K562 (cell line): ENCODE data around the gene TCIRG1. TPM values are rescaled to one million over a fixed set of nuclear protein-coding genes. Genes with fewer than 3 reads are reported as not detected.

Source experiments
- ATAC-seq: fragments of 200-7000 bp; cut with Tn5 transposase; 3 replicates; pipeline ENCODE4 v1.9.1; 2020; ENCODE audit warnings: moderate library complexity
- BruUV-seq: library from RNA; stranded (reverse); fragments of 400-500 nt; replicated peaks from 2 replicates; lab custom pipeline; 2021; lab: Mats Ljungman, UMichigan
- CTCF ChIA-PET: fragments of 300-600 bp; formaldehyde crosslinking; extraction: SDS; loops from one replicate; lab custom pipeline; 2021; ENCODE audit warnings: low intra/inter-chr PET ratio; lab: Yijun Ruan, JAX
- POLR2A ChIA-PET: fragments of 300-600, 350-650 bp; sonication (Branson Sonifier 250); formaldehyde crosslinking; extraction: SDS; loops from one replicate; lab custom pipeline; 2021; ENCODE audit warnings: antibody characterized with exemption, inconsistent platforms; lab: Yijun Ruan, JAX
- DNase-seq, 4 experiments: peaks; one replicate each; pipeline versions ENCODE4 v3.0.0 to v3.0.0-alpha.2; 2011 to 2018; ENCODE audit warnings: low spot score in 3 of 4, mixed read lengths in 3 of 4; ENCODE audit errors: extremely low read depth in 1 of 4
- FAIRE-seq: peaks from 2 replicates; lab custom pipeline; 2011; peaks lifted over from hg19 to GRCh38; lab: Jason Lieb, UNC
- H2AFZ ChIP-seq: 2 replicates; pipeline ENCODE4 v1.6.0; 2011; ENCODE audit warnings: low read depth, low read length, control low read depth, inconsistent platforms
- H3K27ac ChIP-seq: fragments of 200-600 bp; 3 replicates; pipeline ENCODE4 v1.8.0; 2011; ENCODE audit warnings: low read depth, mild to moderate bottlenecking, control low read depth, inconsistent platforms, low read length, moderate library complexity, mixed read lengths; ENCODE audit errors: extremely low read depth
- H3K27me3 ChIP-seq, 2 experiments: fragments of 300-600 bp in 1 of 2; 2 replicates in 1 of 2; 3 replicates in 1 of 2; pipeline versions ENCODE4 v1.6.0 to v1.8.0; 2011; ENCODE audit warnings: inconsistent platforms in 2 of 2, low read length in 2 of 2, mild to moderate bottlenecking in 1 of 2, mixed read lengths in 1 of 2, moderate library complexity in 1 of 2; ENCODE audit not compliant: control insufficient read depth in 2 of 2, insufficient read depth in 2 of 2
- H3K36me3 ChIP-seq: fragments of 300-600 bp; 3 replicates; pipeline ENCODE4 v1.8.0; 2011; ENCODE audit warnings: mild to moderate bottlenecking, low read length, inconsistent platforms; ENCODE audit not compliant: control insufficient read depth, insufficient read depth
- H3K4me1 ChIP-seq, 2 experiments: fragments of 200-600 bp in 1 of 2; replicated peaks in 1 of 2; 2 replicates in 1 of 2; 3 replicates in 1 of 2; pipeline versions ENCODE4 v1.5.1 to v1.8.0; 2011; ENCODE audit warnings: inconsistent platforms in 2 of 2, low read length in 2 of 2, mild to moderate bottlenecking in 1 of 2, mixed read lengths in 1 of 2, moderate library complexity in 1 of 2; ENCODE audit not compliant: control insufficient read depth in 2 of 2, insufficient read depth in 2 of 2
- H3K4me2 ChIP-seq: 2 replicates; pipeline ENCODE4 v1.6.1; 2011; ENCODE audit warnings: low read length, control low read depth, inconsistent platforms, mixed read lengths; ENCODE audit not compliant: insufficient read depth
- H3K4me3 ChIP-seq: fragments of 200-600 bp; sonication (generic), shearing (Covaris generic); 2 replicates; pipeline ENCODE4 v1.5.1; 2016; ENCODE audit warnings: control low read depth, inconsistent platforms
- H3K79me2 ChIP-seq: fragments of 200-600 bp; 3 replicates; pipeline ENCODE4 v1.8.0; 2011; ENCODE audit warnings: low read length, inconsistent platforms; ENCODE audit not compliant: control insufficient read depth, insufficient read depth
- H3K9ac ChIP-seq, 2 experiments: 2 replicates each; pipeline versions ENCODE4 v1.6.0 to v1.6.1; 2011; ENCODE audit warnings: low read depth in 2 of 2, low read length in 2 of 2, control low read depth in 1 of 2, inconsistent platforms in 1 of 2, mild to moderate bottlenecking in 1 of 2, mixed read lengths in 1 of 2; ENCODE audit not compliant: insufficient read depth in 1 of 2
- H3K9me1 ChIP-seq: one replicate; pipeline ENCODE4 v1.6.0; 2011; ENCODE audit warnings: inconsistent platforms, mild to moderate bottlenecking, low read length, moderate library complexity; ENCODE audit not compliant: control insufficient read depth, insufficient read depth
- H3K9me3 ChIP-seq: replicated peaks from 2 replicates; pipeline ENCODE4 v1.5.1; 2011; ENCODE audit warnings: low read depth, low read length, inconsistent platforms; ENCODE audit not compliant: control insufficient read depth, insufficient read depth
- H4K20me1 ChIP-seq: replicated peaks from 2 replicates; pipeline ENCODE4 v1.6.1; 2011; ENCODE audit warnings: low read length, inconsistent platforms, mixed read lengths; ENCODE audit not compliant: control insufficient read depth, insufficient read depth
- DNMT1 ChIP-seq: fragments of 450-650 bp; IDR thresholded peaks from 2 replicates; pipeline ENCODE4 v1.6.1; 2016; ENCODE audit warnings: antibody characterized with exemption, mild to moderate bottlenecking
- JUND ChIP-seq, 2 experiments: IDR thresholded peaks; 2 replicates in 1 of 2; 3 replicates in 1 of 2; pipeline ENCODE4 v1.6.1; 2011; ENCODE audit warnings: borderline replicate concordance in 2 of 2, low read depth in 2 of 2, low read length in 2 of 2, improper control_type of control experiment in 1 of 2, missing biosample characterization in 1 of 2, missing genetic modification characterization in 1 of 2, missing genetic modification reagents in 1 of 2
- LCOR ChIP-seq: sonication (generic); formaldehyde crosslinking; IDR thresholded peaks from 2 replicates; pipeline ENCODE4 v1.8.0; 2022; ENCODE audit warnings: mild to moderate bottlenecking, missing genetic modification reagents
- MTA2 ChIP-seq: fragments of 450-650 bp; IDR thresholded peaks from 2 replicates; pipeline ENCODE4 v1.6.1; 2016; ENCODE audit warnings: low read depth
- NUFIP1 ChIP-seq: fragments of 450-650 bp; IDR thresholded peaks from 2 replicates; pipeline ENCODE4 v1.6.1; 2018; ENCODE audit not compliant: partially characterized antibody
- SREBF2 ChIP-seq: sonication (generic); formaldehyde crosslinking; IDR thresholded peaks from 2 replicates; pipeline ENCODE4 v1.4.0; 2020; ENCODE audit warnings: mild to moderate bottlenecking, missing genetic modification reagents
- SRSF3 ChIP-seq: fragments of 200-400 bp; formaldehyde crosslinking; IDR thresholded peaks from 2 replicates; pipeline ENCODE4 v1.6.1; 2016; ENCODE audit warnings: mild to moderate bottlenecking, low read length, moderate library complexity; ENCODE audit not compliant: insufficient read depth
- STAG1 ChIP-seq: sonication (generic); formaldehyde crosslinking; IDR thresholded peaks from 2 replicates; pipeline ENCODE4 v1.5.0; 2020; ENCODE audit warnings: missing genetic modification reagents, borderline replicate concordance
- TCF15 ChIP-seq: fragments of 250-450 bp; sonication (Bioruptor Pico); IDR thresholded peaks from 2 replicates; pipeline ENCODE4 v1.8.0; 2022; ENCODE audit warnings: moderate library complexity, mild to moderate bottlenecking, inconsistent platforms
- TEAD2 ChIP-seq: fragments of 450-650 bp; IDR thresholded peaks from 2 replicates; pipeline ENCODE4 v1.6.1; 2016; ENCODE audit warnings: missing genetic modification characterization, control low read depth, missing compliant biosample characterization
- THAP12 ChIP-seq: fragments of 250-450 bp; sonication (Bioruptor Pico); IDR thresholded peaks from 2 replicates; pipeline ENCODE4 v1.9.0; 2021; ENCODE audit warnings: mild to moderate bottlenecking, inconsistent platforms
- U2AF1 ChIP-seq: fragments of 200-400 bp; formaldehyde crosslinking; optimal IDR thresholded peaks from 2 replicates; pipeline ENCODE3; 2017; ENCODE audit warnings: mild to moderate bottlenecking, low read depth, low read length, moderate library complexity
- ZNF184 ChIP-seq: sonication (generic); formaldehyde crosslinking; IDR thresholded peaks from 2 replicates; pipeline ENCODE4 v1.5.0; 2020; ENCODE audit warnings: missing genetic modification reagents
- ZNF75A ChIP-seq: fragments of 450-650 bp; formaldehyde crosslinking; IDR thresholded peaks from 2 replicates; pipeline ENCODE4 v1.4.0; 2020; ENCODE audit warnings: mild to moderate bottlenecking
- WGBS: fragments of 100-300 bp; shearing (Covaris generic); methylation state at CpG from one replicate; pipeline ENCODE4 v1.1.6; 2016; ENCODE audit warnings: low coverage, mixed read lengths; ENCODE audit not compliant: insufficient coverage; ENCODE audit errors: missing lambda C conversion rate; 5-methylcytosine and 5-hydroxymethylcytosine counted together
- in situ Hi-C: fragments of 300-500 bp; cut with MboI; formaldehyde crosslinking; loops from 4 replicates; pipeline ENCODE4 v1.15.0; 2018; ENCODE audit warnings: inconsistent platforms, mixed read lengths
- intact Hi-C: fragments of 100-400 bp; cut with micrococcal nuclease; formaldehyde crosslinking; loops from 2 replicates; pipeline ENCODE4 v1.14.2; 2022
- polyA plus RNA-seq, 8 experiments: library from polyadenylated mRNA; depleted of rRNA in 4 of 8; stranded (reverse) in 5 of 8; unstranded in 3 of 8; fragments of >200 nt; fragmentation: Nextera tagmentation in 2 of 8; fragmentation: Illumina TruSeq in 1 of 8; extraction: Ambion mirVana in 2 of 8; extraction: Trizol in 1 of 8; gene quantifications; 2 replicates each; pipeline versions ENCODE4 v1.2.1 to v1.2.3, GENCODE V29; 2011 to 2014; ENCODE audit warnings: inconsistent platforms in 1 of 8, missing spikeins in 1 of 8
- total RNA-seq, 7 experiments: library from RNA; depleted of rRNA in 6 of 7; stranded (reverse); fragments of >200 nt in 6 of 7; fragmentation: Illumina TruSeq in 2 of 7; extraction: Trizol in 2 of 7; gene quantifications; 2 replicates each; pipeline versions ENCODE4 v1.2.1 to v1.2.3, GENCODE V29; 2011 to 2021; ENCODE audit warnings: low replicate concordance in 1 of 7
- TF ChIP-seq, protein P1 (sequence below): sonication (generic); formaldehyde crosslinking; IDR thresholded peaks from 2 replicates; pipeline ENCODE4 v1.8.1; 2023; ENCODE audit warnings: mild to moderate bottlenecking, missing genetic modification reagents, moderate library complexity
- TF ChIP-seq, protein P2 (sequence below): sonication (generic); formaldehyde crosslinking; IDR thresholded peaks from 2 replicates; pipeline ENCODE4 v1.8.1; 2023; ENCODE audit warnings: mild to moderate bottlenecking, missing genetic modification reagents

TCIRG1 gene
- total and polyA plus RNA-seq, 9 of the 15 experiments (the other 6 are each of a cell fraction or from before 2014, with no cell fraction given) = 0.49 to 143 (median 24.4) TPM

- H3K9ac ChIP-seq = no peak overlapping the region; a peak in 1 of 4 replicates
- CTCF ChIA-PET = no interaction called here
- H4K20me1 ChIP-seq = peaks cover 3% of the 10 kb centered on the region; the same call in 1 of the 2 replicates
- H3K4me3 ChIP-seq = no peak overlapping the region
- no TSS peak for BruUV-seq
- no peak for ATAC-seq
- H3K36me3 ChIP-seq = no peaks in the 10 kb centered on the region
- DNase-seq = no peak
- H3K79me2 ChIP-seq = no peaks in the 10 kb centered on the region
- WGBS = 64% methylated on average over 14 of the region's 19 CpGs
- peaks cover 10 to 69% of the 10 kb centered on the region in 2 experiments for H3K4me1 ChIP-seq
- H3K9me3 ChIP-seq = no peaks in the 10 kb centered on the region
- FAIRE-seq = no peak
- TF ChIP-seq JUND (IDR thresholded peaks at IDR 0.05; ENCODE audit: borderline replicate concordance, low read depth, low read length) (no peak), JUND (tag; IDR thresholded peaks at IDR 0.05; ENCODE audit: borderline replicate concordance, low read depth, low read length) (no peak), LCOR (no peak), THAP12 (no peak), SREBF2 (CRISPR knock-in tag) (no peak), TCF15 (no peak), DNMT1 (no peak), U2AF1 (no peak), SRSF3 (no peak), ZNF184 (CRISPR knock-in tag) (no peak), TEAD2 (tag) (no peak), MTA2 (no peak), ZNF75A (CRISPR knock-in tag) (no peak), NUFIP1 (no peak), STAG1 (CRISPR knock-in tag) (no peak)
- TF ChIP-seq, protein P1, sequence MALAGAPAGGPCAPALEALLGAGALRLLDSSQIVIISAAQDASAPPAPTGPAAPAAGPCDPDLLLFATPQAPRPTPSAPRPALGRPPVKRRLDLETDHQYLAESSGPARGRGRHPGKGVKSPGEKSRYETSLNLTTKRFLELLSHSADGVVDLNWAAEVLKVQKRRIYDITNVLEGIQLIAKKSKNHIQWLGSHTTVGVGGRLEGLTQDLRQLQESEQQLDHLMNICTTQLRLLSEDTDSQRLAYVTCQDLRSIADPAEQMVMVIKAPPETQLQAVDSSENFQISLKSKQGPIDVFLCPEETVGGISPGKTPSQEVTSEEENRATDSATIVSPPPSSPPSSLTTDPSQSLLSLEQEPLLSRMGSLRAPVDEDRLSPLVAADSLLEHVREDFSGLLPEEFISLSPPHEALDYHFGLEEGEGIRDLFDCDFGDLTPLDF (CRISPR knock-in tag) = no peak
- TF ChIP-seq, protein P2, sequence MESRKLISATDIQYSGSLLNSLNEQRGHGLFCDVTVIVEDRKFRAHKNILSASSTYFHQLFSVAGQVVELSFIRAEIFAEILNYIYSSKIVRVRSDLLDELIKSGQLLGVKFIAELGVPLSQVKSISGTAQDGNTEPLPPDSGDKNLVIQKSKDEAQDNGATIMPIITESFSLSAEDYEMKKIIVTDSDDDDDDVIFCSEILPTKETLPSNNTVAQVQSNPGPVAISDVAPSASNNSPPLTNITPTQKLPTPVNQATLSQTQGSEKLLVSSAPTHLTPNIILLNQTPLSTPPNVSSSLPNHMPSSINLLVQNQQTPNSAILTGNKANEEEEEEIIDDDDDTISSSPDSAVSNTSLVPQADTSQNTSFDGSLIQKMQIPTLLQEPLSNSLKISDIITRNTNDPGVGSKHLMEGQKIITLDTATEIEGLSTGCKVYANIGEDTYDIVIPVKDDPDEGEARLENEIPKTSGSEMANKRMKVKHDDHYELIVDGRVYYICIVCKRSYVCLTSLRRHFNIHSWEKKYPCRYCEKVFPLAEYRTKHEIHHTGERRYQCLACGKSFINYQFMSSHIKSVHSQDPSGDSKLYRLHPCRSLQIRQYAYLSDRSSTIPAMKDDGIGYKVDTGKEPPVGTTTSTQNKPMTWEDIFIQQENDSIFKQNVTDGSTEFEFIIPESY (CRISPR knock-in tag) = no peak
- H3K9me1 ChIP-seq = no peaks in the 10 kb centered on the region
- in situ Hi-C loops (no loop called here), intact Hi-C loops (no loop called here)
- no peak overlapping the region for H3K27ac ChIP-seq
- no peak overlapping the region for H3K4me2 ChIP-seq
- H2AFZ ChIP-seq = no peak overlapping the region
- no peaks in the 10 kb centered on the region for H3K27me3 ChIP-seq
- POLR2A ChIA-PET = interaction anchor here (0.6 to 0.7 kb wide), 2 partner anchors 15 to 18 kb away, joined by 3 read pairs; partner anchors contain the start of gene NDUFS8
Measured at GRCh38 chr11:68014947-68015447, 23.8 kb upstream of the TCIRG1 start.
